ENCODE data around the gene DLGAP3. TPM values are rescaled to one million over a fixed set of nuclear protein-coding genes. Genes with fewer than 3 reads are reported as not detected.
"Not testable (repeated sequence)": the region's sequence is repeated elsewhere in the genome, so short reads cannot be mapped to it uniquely, and the experiment has no call there.

Gene DLGAP3
- total RNA-seq: under 1 TPM; 0.50 to 0.66 TPM

GRCh38 chr1:34929497-34929852 is at the start of gene DLGAP3:
TSS of gene DLGAP3 (minus strand) at chr1:34929650. CDS start at chr1:34905383, 24,267 bp downstream.
- H3K9me3 Mint-ChIP-seq (ENCODE audit: low read depth): no peaks in the 10 kb centered on the region
- CTCF ChIA-PET: no interaction called here
- ATAC-seq (peak; percentile 20), DNase-seq (no peak)
- H3K4me1 Mint-ChIP-seq: peaks cover 5% of the 10 kb centered on the region
- H3K27ac Mint-ChIP-seq: no peak within 1 kb of the TSS
- H3K4me3 Mint-ChIP-seq: peak within 1 kb of the TSS; percentile 39
- H3K27me3 Mint-ChIP-seq: peaks cover 69% of the 10 kb centered on the region
- H3K36me3 Mint-ChIP-seq: no peaks in the 10 kb centered on the region

GRCh38 chr1:34978921-34979320 is 49.5 kb upstream of the DLGAP3 start:
- no peak for ATAC-seq

GRCh38 chr1:34977858-34978257 is 48.4 kb upstream of the DLGAP3 start:
- no peak overlapping the region for H3K27ac Mint-ChIP-seq
- DNase-seq: no peak
- no peak for ATAC-seq
- CTCF ChIA-PET: no interaction called here
- no peaks in the 10 kb centered on the region for H3K9me3 Mint-ChIP-seq (ENCODE audit: low read depth)
- H3K27me3 Mint-ChIP-seq: no peaks in the 10 kb centered on the region
- no peak overlapping the region for H3K4me3 Mint-ChIP-seq
- peaks cover 6% of the 10 kb centered on the region for H3K4me1 Mint-ChIP-seq
- peaks cover 24% of the 10 kb centered on the region for H3K36me3 Mint-ChIP-seq

More at GRCh38 chr1:34978921-34979320, 49.5 kb upstream of the DLGAP3 start:
- no peaks in the 10 kb centered on the region for H3K9me3 Mint-ChIP-seq (ENCODE audit: low read depth)
- H3K36me3 Mint-ChIP-seq: peaks cover 24% of the 10 kb centered on the region
- no peak for DNase-seq
- H3K27me3 Mint-ChIP-seq: no peaks in the 10 kb centered on the region
- H3K4me3 Mint-ChIP-seq: no peak overlapping the region
- peaks cover 14% of the 10 kb centered on the region for H3K4me1 Mint-ChIP-seq
- CTCF ChIA-PET: no interaction called here
- no peak overlapping the region for H3K27ac Mint-ChIP-seq

GRCh38 chr1:34977210-34977471 is 47.7 kb upstream of the DLGAP3 start:
- DNase-seq: no peak
- Mint-ChIP-seq H3K9me3 (ENCODE audit: low read depth) (no peaks in the 10 kb centered on the region), H3K27me3 (no peaks in the 10 kb centered on the region), H3K4me1 (peaks cover 6% of the 10 kb centered on the region), H3K27ac (no peak overlapping the region), H3K4me3 (no peak overlapping the region), H3K36me3 (peaks cover 24% of the 10 kb centered on the region)
- CTCF ChIA-PET: no interaction called here
- ATAC-seq: no peak

- DNase-seq (no peak), ATAC-seq (no peak)
- Mint-ChIP-seq H3K4me1 (peaks cover 4% of the 10 kb centered on the region), H3K4me3 (no peak overlapping the region), H3K27me3 (no peaks in the 10 kb centered on the region), H3K36me3 (peaks cover 19% of the 10 kb centered on the region), H3K9me3 (ENCODE audit: low read depth) (no peaks in the 10 kb centered on the region), H3K27ac (no peak overlapping the region)
- CTCF ChIA-PET: no interaction called here
These were observed 47.1 kb upstream of the DLGAP3 start for GRCh38 chr1:34976384-34977209.

- ATAC-seq: no peak
- Mint-ChIP-seq H3K4me3 (no peak overlapping the region), H3K9me3 (ENCODE audit: low read depth) (no peaks in the 10 kb centered on the region), H3K27ac (no peak overlapping the region), H3K4me1 (peaks cover 4% of the 10 kb centered on the region), H3K27me3 (no peaks in the 10 kb centered on the region), H3K36me3 (peaks cover 13% of the 10 kb centered on the region)
- CTCF ChIA-PET: no interaction called here
- DNase-seq: no peak
These were observed 46.3 kb upstream of the DLGAP3 start for GRCh38 chr1:34975771-34976170.

GRCh38 chr1:34975338-34975737 is 45.9 kb upstream of the DLGAP3 start:
- Mint-ChIP-seq H3K27me3 (no peaks in the 10 kb centered on the region), H3K27ac (no peak overlapping the region), H3K36me3 (peaks cover 13% of the 10 kb centered on the region), H3K4me3 (no peak overlapping the region), H3K4me1 (peaks cover 4% of the 10 kb centered on the region), H3K9me3 (ENCODE audit: low read depth) (no peaks in the 10 kb centered on the region)
- ATAC-seq (no peak), DNase-seq (no peak)
- CTCF ChIA-PET: interaction anchor here (1.4 kb wide), 1 partner anchor 10 kb away, joined by 3 read pairs; the partner anchor contains the start of gene TMEM35B

- H3K4me1 Mint-ChIP-seq: peaks cover 4% of the 10 kb centered on the region
- no peak for ATAC-seq
- H3K36me3 Mint-ChIP-seq: peaks cover 13% of the 10 kb centered on the region
- CTCF ChIA-PET: interaction anchor here (1.4 kb wide), 1 partner anchor 11 kb away, joined by 3 read pairs; the partner anchor contains the start of gene TMEM35B
- H3K27me3 Mint-ChIP-seq: no peaks in the 10 kb centered on the region
- H3K27ac Mint-ChIP-seq: no peak overlapping the region
- H3K9me3 Mint-ChIP-seq (ENCODE audit: low read depth): no peaks in the 10 kb centered on the region
- no peak for DNase-seq
- H3K4me3 Mint-ChIP-seq: no peak overlapping the region
These were observed 45.2 kb upstream of the DLGAP3 start for GRCh38 chr1:34974626-34975025.

- Mint-ChIP-seq H3K36me3 (peaks cover 13% of the 10 kb centered on the region), H3K9me3 (ENCODE audit: low read depth) (no peaks in the 10 kb centered on the region), H3K27ac (no peak overlapping the region), H3K27me3 (no peaks in the 10 kb centered on the region), H3K4me3 (no peak overlapping the region), H3K4me1 (peaks cover 8% of the 10 kb centered on the region)
- ATAC-seq (no peak), DNase-seq (no peak)
- CTCF ChIA-PET: interaction anchor here (1.0 kb wide), 1 partner anchor 13 kb away, joined by 4 read pairs; no protein-coding TSS in a partner anchor
These were observed 43.9 kb upstream of the DLGAP3 start for GRCh38 chr1:34973326-34973725.

GRCh38 chr1:34970829-34971228 is 41.4 kb upstream of the DLGAP3 start:
- no peak for ATAC-seq
- Mint-ChIP-seq H3K9me3 (ENCODE audit: low read depth) (no peaks in the 10 kb centered on the region), H3K36me3 (peaks cover 3% of the 10 kb centered on the region), H3K4me1 (peaks cover 5% of the 10 kb centered on the region), H3K27me3 (peaks cover 3% of the 10 kb centered on the region), H3K27ac (no peak overlapping the region), H3K4me3 (no peak overlapping the region)
- CTCF ChIA-PET: interaction anchor here (1.7 kb wide), 1 partner anchor 14 kb away, joined by 6 read pairs; the partner anchor contains the start of gene TMEM35B
- DNase-seq: no peak

- CTCF ChIA-PET: no interaction called here
- Mint-ChIP-seq H3K27me3 (peaks cover 3% of the 10 kb centered on the region), H3K27ac (no peak overlapping the region), H3K36me3 (no peaks in the 10 kb centered on the region), H3K4me3 (no peak overlapping the region), H3K4me1 (peaks cover 5% of the 10 kb centered on the region), H3K9me3 (ENCODE audit: low read depth) (no peaks in the 10 kb centered on the region)
- DNase-seq: no peak
- no peak for ATAC-seq
These were observed 40.8 kb upstream of the DLGAP3 start for GRCh38 chr1:34970220-34970735.

GRCh38 chr1:34968297-34968696 is 38.8 kb upstream of the DLGAP3 start:
- H3K9me3 Mint-ChIP-seq (ENCODE audit: low read depth); H3K4me3 Mint-ChIP-seq; H3K36me3 Mint-ChIP-seq; H3K4me1 Mint-ChIP-seq; H3K27me3 Mint-ChIP-seq; H3K27ac Mint-ChIP-seq; CTCF ChIA-PET: not testable (repeated sequence)
- ATAC-seq (peak; percentile 47), DNase-seq (peak; percentile 49)

GRCh38 chr1:34967672-34968071 is 38.2 kb upstream of the DLGAP3 start:
- H3K4me3 Mint-ChIP-seq; H3K9me3 Mint-ChIP-seq (ENCODE audit: low read depth): not testable (repeated sequence)

GRCh38 chr1:34965597-34965996 is 36.1 kb upstream of the DLGAP3 start:
- no peak overlapping the region for H3K27ac Mint-ChIP-seq
- DNase-seq (no peak), ATAC-seq (no peak)
- CTCF ChIA-PET: no interaction called here
- H3K4me1 Mint-ChIP-seq: peaks cover 5% of the 10 kb centered on the region
- H3K27me3 Mint-ChIP-seq: peaks cover 6% of the 10 kb centered on the region
- no peaks in the 10 kb centered on the region for H3K36me3 Mint-ChIP-seq
- no peak overlapping the region for H3K4me3 Mint-ChIP-seq
- no peaks in the 10 kb centered on the region for H3K9me3 Mint-ChIP-seq (ENCODE audit: low read depth)

More at GRCh38 chr1:34967672-34968071, 38.2 kb upstream of the DLGAP3 start:
- H3K27me3 Mint-ChIP-seq, DNase-seq, CTCF ChIA-PET, H3K36me3 Mint-ChIP-seq, ATAC-seq, H3K27ac Mint-ChIP-seq, H3K4me1 Mint-ChIP-seq: not testable (repeated sequence)
